EH (cell line): ENCODE results near the gene IL3RA.
"Not testable (repeated sequence)": the region's sequence is repeated elsewhere in the genome, so short reads cannot be mapped to it uniquely, and the experiment has no call there.

Experiments used
- DNase-seq: peaks from one replicate; pipeline ENCODE4 v3.0.0-alpha.2; 2015; ENCODE audit warnings: low read depth

Gene IL3RA

DNA sequence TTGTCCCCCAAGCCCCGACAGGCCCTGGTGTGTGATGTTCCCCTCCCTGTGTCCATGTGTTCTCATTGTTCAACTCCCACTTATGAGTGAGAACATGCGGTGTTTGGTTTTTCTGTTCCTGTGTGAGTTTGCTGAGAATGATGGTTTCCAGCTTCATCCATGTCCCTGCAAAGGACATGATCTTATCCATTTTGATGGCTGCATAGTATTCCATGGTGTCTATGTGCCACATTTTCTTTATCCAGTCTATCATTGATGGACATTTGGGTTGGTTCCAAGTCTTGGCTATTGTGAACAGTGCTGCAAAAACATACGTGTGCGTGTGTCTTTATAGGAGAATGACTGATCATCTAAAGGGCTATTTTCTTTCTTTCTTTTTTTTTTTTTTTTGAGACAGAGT lies 4.2 kb upstream of the IL3RA start:
- DNase-seq, result not testable (repeated sequence)

DNA sequence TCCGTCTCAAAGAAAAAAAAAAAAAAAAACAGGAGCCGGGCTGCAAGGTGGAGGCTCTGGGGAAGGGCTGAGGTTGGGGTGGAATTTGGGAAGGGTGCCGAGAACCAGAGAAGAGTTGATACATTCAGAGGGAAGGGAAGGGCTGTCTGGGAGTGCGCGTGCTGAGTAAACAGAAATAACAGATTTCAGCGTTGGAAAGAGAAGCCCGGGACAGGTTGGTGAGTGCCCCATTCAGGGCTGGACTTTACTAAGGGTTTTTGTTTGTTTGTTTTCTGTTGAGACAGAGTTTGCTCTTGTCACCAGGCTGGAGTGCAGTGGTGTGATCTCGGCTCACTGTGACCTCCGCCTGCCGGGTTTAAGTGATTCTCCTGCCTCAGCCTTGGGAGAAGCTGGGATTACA lies 1.7 kb upstream of the IL3RA start:
- DNase-seq, result no peak

DNA sequence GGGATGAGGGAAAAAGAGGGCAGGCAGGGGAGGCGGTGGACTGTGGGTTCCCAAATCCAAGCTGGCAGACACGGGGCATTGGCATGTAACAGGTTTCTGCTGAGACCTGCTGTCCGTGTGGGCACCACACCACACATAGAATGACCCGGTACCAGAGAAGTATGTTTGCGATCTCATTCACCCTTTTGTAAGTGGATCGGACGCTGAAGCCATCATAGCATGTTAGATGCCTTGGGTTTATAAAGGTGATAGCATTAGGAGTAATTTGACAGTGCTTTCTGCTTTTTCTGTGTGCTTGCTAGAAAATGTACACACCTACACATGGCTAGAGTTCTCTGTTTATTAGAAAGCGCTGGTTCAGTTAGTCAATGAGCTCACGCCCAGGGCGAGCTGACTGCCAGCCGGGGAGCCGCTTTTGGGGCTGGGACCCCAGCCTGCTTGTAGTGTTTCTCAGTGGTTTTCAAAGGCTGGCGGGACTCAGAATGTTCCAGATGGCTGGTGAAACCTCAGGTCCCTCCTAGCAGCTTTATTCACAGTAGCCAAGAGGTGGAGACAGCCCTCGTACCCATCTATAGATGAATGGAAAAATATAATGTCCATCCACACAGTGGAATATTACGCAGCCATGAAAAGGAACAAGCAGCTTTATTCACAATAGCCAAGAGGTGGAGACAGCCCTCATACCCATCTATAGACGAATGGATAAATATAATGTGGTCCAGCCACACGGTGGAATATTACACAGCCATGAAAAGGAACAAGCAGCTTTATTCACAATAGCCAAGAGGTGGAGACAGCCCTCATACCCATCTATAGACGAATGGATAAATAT lies 579 bp downstream of the IL3RA start:
- no peak for DNase-seq

DNA sequence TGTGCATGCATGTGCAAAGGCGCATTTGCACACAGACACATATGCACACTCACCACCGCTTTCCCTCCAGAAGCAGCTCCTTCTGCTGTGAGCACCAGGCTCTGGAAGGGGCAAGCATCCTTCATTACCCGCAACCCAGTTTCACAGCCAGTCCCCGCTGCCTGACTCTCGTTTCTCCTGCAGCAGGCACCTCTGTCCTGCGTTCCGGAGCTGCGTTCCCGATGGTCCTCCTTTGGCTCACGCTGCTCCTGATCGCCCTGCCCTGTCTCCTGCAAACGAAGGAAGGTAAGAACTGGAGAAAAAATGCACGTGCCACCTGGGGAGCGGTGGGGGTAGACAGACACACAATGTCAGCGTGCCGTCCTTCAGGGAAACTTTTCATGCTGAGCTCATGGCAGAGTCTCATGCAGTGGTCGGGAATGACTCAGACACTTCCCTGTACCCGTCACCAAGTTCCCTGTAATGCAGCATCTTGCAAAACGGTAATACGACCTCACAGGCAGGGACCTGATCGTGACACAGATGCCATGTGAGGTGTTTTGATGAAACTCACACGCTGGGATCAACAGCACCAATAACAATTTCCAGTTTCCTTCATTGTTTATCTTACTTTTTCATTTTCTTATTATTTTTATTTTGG lies 5.1 kb downstream of the IL3RA start:
- DNase-seq, result no peak

DNA sequence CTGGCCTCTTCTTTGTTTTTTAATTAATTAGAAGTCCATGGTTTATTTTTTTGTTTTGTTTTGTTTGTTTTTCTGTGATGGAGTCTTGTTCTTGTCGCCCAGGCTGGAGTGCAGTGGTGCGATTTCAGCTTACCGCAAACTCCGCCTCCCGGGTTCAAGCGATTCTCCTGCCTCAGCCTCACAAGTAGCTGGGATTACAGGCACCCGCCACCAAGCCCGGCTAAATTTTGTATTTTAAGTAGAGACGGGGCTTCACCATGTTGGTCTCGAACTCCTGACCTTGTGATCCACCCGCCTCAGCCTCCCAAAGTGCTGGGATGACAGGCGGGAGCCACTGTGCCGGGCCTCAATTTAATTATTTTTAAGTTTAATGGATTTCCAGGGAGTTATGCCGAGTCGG lies 13.0 kb downstream of the IL3RA start:
- not testable (repeated sequence) for DNase-seq

DNA sequence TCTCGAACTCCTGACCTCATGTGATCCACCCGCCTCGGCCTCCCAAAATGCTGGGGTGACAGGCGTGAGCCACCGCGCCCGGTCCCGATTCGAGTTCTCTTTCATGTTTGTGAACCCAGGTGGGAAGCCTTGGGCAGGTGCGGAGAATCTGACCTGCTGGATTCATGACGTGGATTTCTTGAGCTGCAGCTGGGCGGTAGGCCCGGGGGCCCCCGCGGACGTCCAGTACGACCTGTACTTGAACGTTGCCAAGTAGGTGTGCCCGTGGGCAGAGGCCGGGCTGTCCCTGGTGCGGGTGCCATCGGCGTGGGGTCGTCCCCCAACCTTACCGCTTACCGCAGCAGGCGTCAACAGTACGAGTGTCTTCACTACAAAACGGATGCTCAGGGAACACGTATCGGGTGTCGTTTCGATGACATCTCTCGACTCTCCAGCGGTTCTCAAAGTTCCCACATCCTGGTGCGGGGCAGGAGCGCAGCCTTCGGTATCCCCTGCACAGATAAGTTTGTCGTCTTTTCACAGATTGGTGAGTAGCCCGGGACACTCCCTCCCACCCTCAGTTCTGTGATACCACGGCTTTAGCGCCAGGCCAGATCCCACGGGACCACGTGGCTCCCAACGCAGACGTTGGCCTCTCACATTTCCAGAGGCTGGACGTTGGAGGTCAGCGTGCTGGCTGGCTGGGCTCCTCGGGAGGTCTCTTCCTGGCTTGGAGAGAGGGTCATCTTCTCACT lies 15.6 kb downstream of the IL3RA start:
- DNase-seq, result no peak

DNA sequence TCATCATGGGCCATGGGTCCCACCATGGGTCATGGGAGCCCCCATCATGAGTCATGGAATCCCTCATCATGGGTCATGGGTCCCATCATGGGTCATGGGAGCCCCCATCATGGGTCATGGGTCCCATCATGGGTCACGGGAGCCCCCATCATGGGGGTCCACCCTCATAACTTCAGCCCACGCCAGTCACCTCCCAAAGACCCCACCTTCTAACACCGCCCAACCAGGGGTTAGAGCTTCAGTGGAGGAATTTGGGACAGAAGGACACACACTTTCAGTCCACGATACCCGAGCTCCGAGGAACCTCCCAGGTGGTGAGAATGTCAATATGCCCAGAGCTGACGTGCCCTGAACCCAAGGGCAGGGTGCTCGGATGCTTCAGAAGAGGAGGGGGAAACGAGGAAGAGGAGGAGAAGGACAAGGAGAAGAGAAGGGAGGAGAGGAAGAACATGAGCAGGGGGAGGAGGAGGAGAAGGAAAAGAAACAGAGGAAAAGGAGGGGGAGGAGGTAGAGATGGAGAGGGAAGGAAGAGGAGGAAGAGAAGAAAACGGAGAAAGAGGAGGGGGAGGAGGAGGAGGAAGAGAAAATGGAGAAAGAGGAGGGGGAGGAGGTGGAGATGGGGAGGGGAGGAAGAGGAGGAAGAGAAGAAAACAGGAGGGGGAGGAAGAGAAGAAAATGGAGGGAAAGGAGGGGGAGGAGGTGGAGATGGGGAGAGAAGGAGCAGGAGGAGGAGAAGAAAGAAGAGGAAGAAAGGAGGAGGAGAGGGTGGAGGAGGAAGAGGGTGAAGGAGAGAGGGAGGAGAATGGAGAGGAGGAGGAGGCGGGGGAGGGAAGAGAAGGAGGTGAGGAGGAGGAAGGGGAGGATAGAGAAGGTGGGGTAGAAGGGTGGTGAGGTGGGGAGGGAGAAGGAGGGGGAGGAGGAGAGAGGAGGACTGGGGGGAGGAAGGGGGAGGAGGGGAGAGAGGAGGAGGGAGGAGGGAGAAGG lies 17.7 kb downstream of the IL3RA start:
- DNase-seq, result no peak

DNA sequence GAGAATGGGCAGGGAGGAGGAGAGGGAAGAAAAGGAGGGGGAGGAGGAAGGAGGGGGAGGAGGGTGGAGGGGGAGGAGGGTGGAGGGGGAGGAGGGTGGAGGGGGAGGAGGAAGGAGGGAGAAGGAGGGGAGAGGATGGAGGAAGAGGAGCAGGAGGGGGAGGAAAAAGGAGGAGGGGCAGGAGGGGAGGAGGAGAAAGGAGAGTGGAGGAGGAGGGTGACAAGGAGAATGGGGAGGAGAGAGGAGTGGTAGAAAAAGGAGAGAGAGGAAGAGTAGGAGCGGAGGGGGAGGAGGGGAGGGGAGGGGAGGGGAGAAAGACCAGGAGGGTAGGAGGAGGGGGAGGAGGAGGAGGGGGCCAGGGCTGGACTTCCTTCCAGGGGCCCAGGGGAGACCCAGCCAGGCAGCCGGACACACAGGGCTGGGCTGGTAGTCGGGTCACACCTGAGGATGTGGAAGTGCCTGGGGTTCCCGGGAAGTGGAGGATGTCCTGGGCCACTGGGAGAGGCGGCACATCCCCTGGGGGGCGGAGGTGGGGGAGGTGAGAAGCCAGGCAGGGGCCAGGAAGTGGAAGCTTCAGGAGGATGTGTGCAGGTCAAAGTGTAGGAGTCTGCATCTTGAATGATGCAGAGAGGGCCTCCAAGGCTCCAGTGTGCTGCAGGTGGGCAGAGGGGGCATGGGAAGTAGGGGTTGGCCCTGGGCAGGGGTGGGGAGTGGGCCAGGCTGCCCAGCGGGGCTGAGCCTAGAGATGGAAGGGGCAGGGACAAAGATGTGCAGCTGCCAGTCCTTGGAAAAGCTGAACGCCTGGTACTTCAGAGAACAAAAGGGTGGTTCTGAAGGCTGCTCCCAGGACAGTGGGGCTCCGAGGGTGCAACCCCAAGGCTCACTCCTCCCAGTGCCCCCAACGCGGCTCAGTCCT lies 18.8 kb downstream of the IL3RA start:
- DNase-seq, result no peak

DNA sequence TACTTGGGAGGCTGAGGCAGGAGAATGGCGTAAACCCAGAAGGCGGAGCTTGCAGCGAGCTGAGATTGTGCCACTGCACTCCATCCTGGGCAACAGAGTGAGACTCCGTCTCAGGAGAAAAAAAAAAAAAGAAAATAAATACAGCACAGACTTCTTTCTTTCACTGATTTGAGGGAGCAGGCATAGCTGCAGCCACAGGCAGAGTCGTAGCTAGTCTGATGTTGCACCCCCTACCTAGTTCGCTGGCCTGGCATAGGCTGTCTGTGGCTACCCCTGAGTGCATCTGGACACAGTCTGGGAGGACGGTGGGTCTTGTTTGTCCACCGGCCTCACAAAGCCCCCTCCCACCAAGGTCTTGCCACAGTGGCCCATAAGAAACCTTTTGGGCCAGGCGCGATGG lies 21.4 kb downstream of the IL3RA start:
- DNase-seq, result no peak

DNA sequence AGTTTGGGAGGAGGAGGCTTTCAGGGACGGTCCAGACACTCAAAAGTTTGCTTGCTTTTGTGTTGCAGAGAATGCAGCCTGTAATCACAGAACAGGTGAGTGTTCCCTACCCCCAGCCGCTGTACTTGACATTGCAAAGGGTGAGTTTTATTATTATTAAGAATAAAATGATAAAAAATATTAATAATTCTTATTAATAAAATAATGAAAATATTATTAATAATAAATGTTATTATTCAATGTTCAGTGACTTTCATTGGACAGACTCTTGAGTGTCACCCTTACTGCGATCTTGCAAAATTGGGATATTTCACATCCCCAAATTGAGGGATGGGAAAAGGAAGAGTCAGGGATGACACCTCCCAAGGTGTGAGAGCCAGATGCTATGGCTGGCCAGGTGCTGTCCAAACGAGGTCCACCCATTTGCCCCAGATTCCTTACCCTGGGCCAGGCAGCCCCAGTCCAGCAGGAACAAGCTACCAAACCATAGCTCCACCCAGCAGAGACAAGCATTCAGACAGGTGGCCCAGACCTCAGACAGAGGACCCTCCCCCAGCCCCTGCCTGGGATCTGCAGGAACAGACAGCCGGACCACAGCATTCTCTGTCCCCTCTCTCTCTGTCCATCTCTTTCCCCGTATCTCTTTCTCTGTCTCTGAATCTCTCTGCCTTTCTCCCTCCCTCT lies 22.4 kb downstream of the IL3RA start:
- no peak for DNase-seq

DNA sequence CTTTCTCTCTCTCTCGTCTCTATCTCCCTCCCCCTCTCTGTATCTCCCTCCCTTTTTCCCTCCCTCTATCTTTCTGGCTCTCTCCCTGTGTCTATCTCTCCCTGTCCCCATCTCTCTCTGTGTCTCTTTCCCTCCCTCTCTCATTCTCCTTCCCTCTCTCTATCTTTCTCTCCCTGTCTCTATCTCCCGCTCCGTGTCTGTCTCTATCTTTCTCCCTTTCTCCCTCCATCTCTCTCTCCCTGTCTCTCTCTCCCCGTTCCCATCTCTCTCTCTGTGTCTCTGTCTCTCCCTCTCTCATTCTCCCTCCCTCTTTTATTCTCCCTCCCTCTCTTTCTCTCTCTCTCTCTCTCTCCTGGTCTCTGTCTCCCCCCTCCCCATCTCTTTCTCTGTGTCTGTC lies 22.9 kb downstream of the IL3RA start:
- DNase-seq, result no peak

DNA sequence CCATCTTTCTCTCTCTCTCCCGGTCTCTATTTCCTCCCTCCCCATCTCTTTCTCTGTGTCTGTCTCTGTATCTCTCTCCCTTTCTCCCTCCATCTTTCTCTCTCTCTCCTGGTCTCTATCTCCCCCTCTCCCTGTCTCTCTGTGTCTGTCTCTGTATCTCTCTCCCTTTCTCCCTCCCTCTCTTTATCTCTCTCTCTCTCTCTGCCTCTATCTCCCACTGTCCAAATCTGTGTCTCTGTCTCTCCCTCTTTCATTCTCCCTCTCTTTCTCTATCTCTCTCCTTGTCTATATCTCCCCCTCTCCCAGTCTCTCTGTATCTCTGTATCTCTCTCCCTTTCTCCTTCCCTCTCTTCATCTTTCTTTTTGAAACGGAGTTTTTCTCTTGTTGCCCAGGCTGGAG lies 23.6 kb downstream of the IL3RA start:
- DNase-seq, result no peak

DNA sequence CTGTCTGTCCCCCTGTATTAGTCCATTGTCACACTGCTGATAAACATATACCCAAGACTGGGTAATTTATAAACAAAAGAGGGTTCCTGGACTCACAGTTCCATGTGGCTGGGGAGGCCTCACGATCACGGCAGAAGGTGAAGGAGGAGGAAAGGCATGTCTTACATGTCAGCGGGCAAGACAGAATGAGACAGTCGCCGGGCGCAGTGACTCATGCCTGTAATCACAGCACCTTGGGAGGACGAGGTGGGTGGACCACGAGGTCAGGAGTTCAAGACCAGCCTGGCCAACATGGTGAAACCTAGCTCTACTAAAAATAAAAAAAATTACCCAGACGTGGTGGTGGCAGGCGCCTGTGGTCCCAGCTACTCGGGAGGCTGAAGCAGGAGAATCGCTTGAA lies 24.7 kb downstream of the IL3RA start:
- DNase-seq, result no peak

DNA sequence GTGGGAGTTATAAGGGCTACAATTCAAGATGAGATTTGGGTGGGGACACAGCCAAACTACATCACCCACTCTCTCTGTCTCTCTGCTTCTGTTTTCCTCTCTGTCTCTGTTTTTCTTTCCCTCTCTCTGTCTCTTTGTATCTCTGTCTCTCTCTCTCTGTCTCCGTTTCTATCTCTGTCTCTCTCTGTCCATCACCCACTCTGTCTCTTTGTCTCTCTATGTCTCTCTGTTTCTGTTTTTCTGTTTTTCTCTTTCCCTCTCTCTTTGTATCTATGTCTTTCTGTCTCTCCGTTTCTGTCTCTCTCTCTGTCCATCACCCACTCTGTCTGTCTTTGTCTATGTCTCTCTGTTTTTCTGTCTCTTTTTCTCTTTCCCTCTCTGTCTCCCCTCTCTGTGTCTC lies 25.3 kb downstream of the IL3RA start:
- DNase-seq, result no peak

DNA sequence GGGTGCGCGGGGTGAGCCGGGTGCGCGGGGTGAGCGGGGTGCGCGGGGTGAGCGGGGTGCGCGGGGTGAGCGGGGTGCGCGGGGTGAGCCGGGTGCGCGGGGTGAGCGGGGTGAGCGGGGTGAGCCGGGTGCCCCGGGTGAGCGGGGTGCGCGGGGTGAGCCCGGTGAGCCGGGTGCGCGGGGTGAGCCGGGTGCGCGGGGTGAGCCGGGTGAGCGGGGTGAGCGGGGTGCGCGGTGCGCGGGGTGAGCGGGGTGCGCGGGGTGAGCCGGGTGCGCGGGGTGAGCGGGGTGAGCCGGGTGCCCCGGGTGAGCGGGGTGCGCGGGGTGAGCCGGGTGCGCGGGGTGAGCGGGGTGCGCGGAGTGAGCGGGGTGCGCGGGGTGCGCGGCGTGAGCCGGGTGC lies 29.8 kb downstream of the IL3RA start:
- not testable (repeated sequence) for DNase-seq

DNA sequence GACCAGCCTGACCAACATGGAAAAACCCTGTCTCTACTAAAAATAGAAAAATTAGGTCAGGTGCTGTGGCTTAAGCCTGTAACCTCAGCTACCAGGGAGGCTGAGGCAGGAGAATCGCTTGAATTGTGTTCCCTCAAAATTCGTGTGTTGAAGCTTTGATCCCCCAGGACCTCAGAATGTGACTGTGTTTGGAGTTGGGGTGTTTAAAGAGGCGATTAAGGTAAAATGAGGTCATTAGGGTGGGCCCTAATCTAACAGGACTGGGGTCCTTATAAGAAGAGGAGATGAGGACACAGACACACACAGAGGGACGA lies 31.8 kb downstream of the IL3RA start:
- DNase-seq, result no peak

DNA sequence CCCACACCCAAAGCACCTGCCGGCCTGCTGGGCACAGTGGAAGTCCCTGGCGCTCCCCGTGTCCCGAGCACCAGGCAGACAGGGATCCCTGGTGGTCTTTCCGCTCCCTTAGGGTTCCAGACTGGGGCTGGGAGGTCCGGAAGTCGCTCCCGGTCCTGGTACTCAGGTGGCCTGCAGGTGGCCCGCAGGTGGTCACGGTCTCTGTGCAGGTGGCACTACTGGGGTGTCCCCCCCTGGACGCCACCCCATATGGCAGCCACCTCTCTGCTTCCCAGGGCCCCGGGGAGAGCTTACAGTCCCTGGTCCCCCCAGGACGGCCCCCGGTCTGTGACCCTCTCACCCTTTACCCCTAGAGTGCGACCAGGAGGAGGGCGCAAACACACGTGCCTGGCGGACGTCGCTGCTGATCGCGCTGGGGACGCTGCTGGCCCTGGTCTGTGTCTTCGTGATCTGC lies 41.7 kb downstream of the IL3RA start:
- no peak for DNase-seq

DNA sequence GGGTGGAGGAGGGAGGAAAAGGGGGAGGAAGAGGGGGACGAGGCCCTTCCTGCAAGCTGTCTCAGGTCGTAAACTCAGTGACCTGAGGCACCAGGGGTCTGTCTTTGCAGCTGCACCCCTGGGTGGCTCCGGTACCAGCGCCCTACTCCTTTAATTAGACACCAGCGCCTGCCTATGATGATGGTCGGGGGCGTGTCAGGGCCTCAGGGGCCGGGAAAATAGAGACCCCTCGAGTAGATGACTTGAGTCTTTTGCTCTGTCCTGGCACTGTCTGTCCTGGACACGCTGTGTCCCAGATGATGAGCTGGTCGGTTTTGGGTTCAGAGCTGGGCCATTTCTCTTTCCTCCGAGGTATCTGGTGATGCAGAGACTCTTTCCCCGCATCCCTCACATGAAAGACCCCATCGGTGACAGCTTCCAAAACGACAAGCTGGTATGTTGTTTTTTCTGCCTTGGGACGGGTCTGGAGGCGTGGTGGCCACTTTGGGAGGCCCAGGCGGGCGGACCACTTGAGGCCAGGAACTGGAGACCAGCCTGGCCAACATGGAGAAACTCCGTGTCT lies 44.2 kb downstream of the IL3RA start:
- DNase-seq, result no peak

DNA sequence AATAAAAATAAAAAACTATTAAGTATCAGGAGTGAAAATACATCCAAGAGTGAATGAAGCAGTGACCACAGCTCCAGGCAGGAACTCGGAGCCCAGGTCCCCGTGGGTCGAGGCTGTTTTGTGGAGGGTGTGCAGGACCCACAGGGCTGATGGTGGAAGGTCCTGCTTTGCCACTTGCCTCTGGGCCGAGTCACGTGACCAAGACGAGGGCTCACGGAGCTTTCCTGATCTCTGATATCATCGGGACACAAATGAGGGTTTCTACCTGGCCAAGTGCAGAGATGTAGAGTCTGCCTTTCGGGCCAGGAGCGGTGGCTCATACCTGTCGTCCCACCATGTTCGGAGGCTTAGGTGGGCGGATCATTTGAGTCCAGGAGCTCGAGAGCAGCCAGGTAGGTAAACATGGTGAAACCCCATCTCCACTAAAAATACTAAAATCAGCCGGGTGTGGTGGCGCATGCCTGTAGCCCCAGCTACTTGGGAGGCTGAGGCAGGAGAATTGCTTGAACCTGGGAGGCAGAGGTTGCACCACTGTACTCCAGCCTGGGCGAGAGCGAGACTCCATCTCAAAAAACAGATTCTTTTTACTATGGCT lies 48.2 kb downstream of the IL3RA start:
- DNase-seq, result no peak
